ENCODE data around the gene TRAPPC6A. TPM values are rescaled to one million over a fixed set of nuclear protein-coding genes. Genes with fewer than 3 reads are reported as not detected.
A peak's percentile ranks its signal among the peaks of the same experiment; 100 is the strongest.

The TRAPPC6A gene
- total and polyA plus RNA-seq, 7 donors = 15.1 to 67.5 (median 36.4) TPM

DNA sequence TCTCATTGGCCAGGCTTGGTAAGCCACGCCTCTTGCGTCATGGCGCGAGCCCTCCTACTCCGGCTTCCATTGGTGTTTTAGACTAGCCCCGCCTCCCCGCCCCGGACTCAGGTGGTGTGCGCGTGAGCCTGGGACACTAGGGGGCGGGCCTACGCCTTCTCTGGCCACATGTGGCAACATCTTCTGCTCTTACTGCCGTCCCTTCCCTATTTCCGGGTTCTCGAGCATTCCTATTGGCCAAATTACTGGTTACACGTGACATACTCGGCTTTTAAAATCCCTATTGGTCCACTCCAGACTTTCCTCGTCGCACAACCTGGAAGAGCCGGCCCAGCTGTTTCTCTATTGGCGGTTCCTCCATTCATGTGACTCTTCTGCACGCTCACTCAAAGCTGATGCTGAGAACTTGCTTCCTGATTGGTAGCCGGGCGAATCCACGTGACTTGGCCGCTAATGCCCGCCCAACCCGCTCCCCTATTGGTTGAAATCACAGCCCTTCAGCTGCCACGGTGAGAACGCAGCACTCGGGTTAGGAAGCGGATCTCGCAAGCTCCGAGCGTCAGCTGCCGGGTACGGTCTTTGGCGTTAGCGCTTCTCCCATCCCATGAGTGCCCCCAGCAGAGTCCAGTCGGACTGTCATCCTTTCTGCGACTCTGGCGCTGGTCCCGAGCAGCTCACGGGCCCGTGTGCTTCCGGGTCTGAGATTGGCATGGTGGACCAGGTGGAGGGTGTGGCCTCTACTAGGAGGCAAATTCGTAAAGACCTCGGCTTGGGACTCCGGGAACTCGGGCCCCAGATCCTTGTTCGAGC, 430 bp upstream of the TRAPPC6A start, which contains the start of gene BLOC1S3:
Gene BLOC1S3 (plus strand): TSS at position 523 of the 810 bp plus-strand sequence. CDS start 513 bp downstream, outside the sequence.
- WGBS, 2 donors = 0% methylated on average over 51 of the region's 51 CpGs
- H3K36me3 ChIP-seq = peaks cover 0 to 5% (median 0%) of the 10 kb centered on the region in 4 donors
- peaks cover 0 to 38% (median 30%) of the 10 kb centered on the region in 4 donors for H3K4me1 ChIP-seq
- H3K27ac ChIP-seq = peak within 1 kb of the TSS; percentile 94 to 98 (median 95)
- peak within 1 kb of the TSS; percentile 75 to 89 (median 86) for H3K4me3 ChIP-seq
- no peaks in the 10 kb centered on the region for H3K27me3 ChIP-seq
- TF ChIP-seq POLR2AphosphoS5 (IDR thresholded peaks at IDR 0.05) (peak; percentile 91 to 96 (median 94)), EP300 (IDR thresholded peaks at IDR 0.05) (peak in 1 of 4 donors; percentile 70), POLR2A (IDR thresholded peaks at IDR 0.05) (peak; percentile 82 to 83)
- TF ChIP-seq, protein P1, sequence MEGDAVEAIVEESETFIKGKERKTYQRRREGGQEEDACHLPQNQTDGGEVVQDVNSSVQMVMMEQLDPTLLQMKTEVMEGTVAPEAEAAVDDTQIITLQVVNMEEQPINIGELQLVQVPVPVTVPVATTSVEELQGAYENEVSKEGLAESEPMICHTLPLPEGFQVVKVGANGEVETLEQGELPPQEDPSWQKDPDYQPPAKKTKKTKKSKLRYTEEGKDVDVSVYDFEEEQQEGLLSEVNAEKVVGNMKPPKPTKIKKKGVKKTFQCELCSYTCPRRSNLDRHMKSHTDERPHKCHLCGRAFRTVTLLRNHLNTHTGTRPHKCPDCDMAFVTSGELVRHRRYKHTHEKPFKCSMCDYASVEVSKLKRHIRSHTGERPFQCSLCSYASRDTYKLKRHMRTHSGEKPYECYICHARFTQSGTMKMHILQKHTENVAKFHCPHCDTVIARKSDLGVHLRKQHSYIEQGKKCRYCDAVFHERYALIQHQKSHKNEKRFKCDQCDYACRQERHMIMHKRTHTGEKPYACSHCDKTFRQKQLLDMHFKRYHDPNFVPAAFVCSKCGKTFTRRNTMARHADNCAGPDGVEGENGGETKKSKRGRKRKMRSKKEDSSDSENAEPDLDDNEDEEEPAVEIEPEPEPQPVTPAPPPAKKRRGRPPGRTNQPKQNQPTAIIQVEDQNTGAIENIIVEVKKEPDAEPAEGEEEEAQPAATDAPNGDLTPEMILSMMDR (IDR thresholded peaks at IDR 0.05) = no peak
- H3K9me3 ChIP-seq = no peaks in the 10 kb centered on the region
- intact Hi-C loops (cut with DNase I) = loop anchor here (2.0 to 5.0 kb wide), 3 partner anchors 72 to 161 kb away; partner anchors contain the start of genes MARK4 and PPP1R37
- peak; percentile 100 for DNase-seq

DNA sequence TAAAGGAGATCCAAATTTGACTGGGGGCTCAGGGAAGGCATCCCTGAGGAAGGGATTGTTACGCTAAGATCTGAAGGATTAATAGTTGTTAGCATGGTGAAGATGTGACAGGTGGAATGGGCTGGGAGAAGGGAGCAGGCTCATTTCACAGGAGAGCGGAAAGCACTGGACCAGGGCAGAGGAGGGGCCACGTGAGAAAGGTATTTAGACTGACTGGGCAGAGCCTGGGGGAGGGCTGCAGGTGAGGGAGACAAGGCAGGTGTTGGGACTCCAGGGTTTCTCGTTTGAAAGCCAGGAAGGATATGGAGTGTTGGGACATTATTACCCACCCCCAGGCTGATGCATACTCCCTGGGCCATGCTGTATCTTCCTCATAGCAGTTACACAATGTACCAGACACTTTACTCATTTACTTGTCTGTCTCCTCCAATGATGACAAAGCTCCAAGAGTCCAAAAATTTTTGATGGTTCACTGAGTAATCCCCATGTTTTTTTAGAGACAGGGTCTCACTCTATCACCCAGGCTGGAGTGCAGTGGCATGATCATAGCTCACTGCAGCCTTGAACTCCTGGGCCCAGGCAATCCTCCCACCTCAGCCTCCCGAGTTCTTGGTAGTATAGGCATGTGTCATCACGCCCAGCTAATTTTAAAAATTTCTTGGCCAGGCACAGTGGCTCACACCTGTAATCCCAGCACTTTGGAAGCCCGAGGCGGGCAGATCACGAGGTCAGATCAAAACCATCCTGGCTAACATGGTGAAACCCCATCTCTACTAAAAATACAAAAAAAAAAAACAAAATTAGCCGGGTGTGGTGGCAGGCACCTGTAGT, 2.3 kb downstream of the TRAPPC6A start:
- 84 to 91% methylated on average over 10 of the region's 10 CpGs for WGBS, 2 donors
- Histone ChIP-seq H3K4me1 (peaks cover 0 to 28% (median 23%) of the 10 kb centered on the region in 4 donors), H3K27me3 (no peaks in the 10 kb centered on the region), H3K36me3 (no peaks in the 10 kb centered on the region), H3K9me3 (no peaks in the 10 kb centered on the region), H3K4me3 (no peak overlapping the region), H3K27ac (no peak overlapping the region)
- intact Hi-C loops (cut with DNase I) = loop anchor here (5.0 kb wide), 2 partner anchors 83 to 158 kb away; partner anchors contain the start of gene PPP1R37
- no peak for TF ChIP-seq POLR2AphosphoS5 (IDR thresholded peaks at IDR 0.05)
- TF ChIP-seq EP300 (IDR thresholded peaks at IDR 0.05) = no peak
- TF ChIP-seq POLR2A (IDR thresholded peaks at IDR 0.05) = no peak
- TF ChIP-seq, protein P1 (IDR thresholded peaks at IDR 0.05) = no peak
- DNase-seq = no peak

DNA sequence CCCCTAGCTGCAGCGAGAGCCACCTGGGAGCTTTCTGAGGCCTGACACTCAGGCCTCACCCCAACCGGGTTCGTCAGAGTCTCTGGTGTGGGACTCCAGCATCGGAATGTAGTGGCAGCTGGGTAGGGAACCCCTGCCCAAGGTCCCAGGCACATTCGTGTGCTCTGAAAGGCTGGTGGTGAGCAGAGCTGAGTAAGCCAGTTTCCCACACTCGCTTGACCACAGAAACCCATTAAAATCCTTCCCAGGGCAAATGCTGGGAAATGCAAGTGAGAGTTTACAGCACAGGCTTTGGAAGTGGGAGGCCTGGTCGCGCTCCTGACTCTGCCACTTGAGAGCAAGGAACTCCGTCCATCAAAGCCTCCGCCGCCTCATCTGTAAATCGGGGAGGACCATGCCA, 4.2 kb downstream of the TRAPPC6A start:
- Histone ChIP-seq H3K27ac (no peak overlapping the region), H3K36me3 (no peaks in the 10 kb centered on the region), H3K4me1 (peaks cover 0 to 12% (median 9%) of the 10 kb centered on the region in 4 donors), H3K4me3 (no peak overlapping the region), H3K27me3 (no peaks in the 10 kb centered on the region), H3K9me3 (no peaks in the 10 kb centered on the region)
- TF ChIP-seq POLR2AphosphoS5 (IDR thresholded peaks at IDR 0.05) (no peak), EP300 (IDR thresholded peaks at IDR 0.05) (no peak), POLR2A (IDR thresholded peaks at IDR 0.05) (no peak)
- TF ChIP-seq, protein P1 (IDR thresholded peaks at IDR 0.05) = no peak
- intact Hi-C loops (cut with DNase I) = no loop called here
- 75 to 91% methylated on average over 12 of the region's 12 CpGs for WGBS, 2 donors
- no peak for DNase-seq

DNA sequence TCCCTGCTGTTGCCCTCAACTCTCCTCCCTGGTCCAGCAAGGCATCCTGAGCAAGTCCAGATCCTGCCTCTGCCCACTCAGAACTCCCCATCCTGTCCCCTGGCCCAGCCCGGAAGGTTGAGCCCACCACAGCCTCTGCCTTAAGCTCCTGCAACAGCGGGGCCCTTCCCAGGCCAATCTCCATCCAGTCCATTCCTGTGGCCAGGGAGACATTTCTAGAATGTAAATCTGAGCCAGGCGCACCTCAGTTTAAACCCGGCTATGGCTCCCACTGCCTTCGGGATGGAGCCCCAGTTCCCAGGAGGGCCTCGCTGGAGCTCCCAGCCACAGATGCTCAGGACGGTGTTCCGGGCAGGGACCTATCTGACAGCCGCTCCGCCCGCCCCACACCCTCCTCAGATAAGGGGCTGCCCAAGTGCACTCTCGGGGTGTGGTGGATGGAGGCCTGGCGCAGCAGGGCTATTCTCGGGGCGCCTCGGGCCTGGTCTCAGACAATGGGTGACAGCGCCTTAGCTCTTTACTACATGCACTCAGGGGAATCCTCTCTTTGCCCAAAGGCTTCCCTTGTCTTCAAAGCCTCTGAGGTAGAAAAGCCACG, 5.3 kb downstream of the TRAPPC6A start:
- Histone ChIP-seq H3K36me3 (no peaks in the 10 kb centered on the region), H3K27ac (no peak overlapping the region), H3K4me3 (no peak overlapping the region), H3K27me3 (no peaks in the 10 kb centered on the region), H3K4me1 (peaks cover 0 to 10% (median 8%) of the 10 kb centered on the region in 4 donors), H3K9me3 (no peaks in the 10 kb centered on the region)
- TF ChIP-seq POLR2A (IDR thresholded peaks at IDR 0.05) (no peak), POLR2AphosphoS5 (IDR thresholded peaks at IDR 0.05) (no peak), EP300 (IDR thresholded peaks at IDR 0.05) (no peak)
- TF ChIP-seq, protein P1 (IDR thresholded peaks at IDR 0.05) = no peak
- 72 to 87% methylated on average over 17 of the region's 18 CpGs for WGBS, 2 donors
- DNase-seq = no peak
- intact Hi-C loops (cut with DNase I) = no loop called here

Measured in sigmoid colon (tissue), 7 donors.